SK-N-SH (cell line): ENCODE results near the gene ADAMTS4. TPM values are rescaled to one million over a fixed set of nuclear protein-coding genes. Genes with fewer than 3 reads are reported as not detected.

Experiments used
- CTCF ChIA-PET: fragments of 300-600, 350-600 bp; formaldehyde crosslinking; extraction: SDS; loops from one replicate; lab custom pipeline; 2021; lab: Yijun Ruan, JAX
- POLR2A ChIA-PET: fragments of 350-600 bp; sonication (Branson Sonifier 250); formaldehyde crosslinking; extraction: SDS; loops from one replicate; lab custom pipeline; 2020; ENCODE audit warnings: antibody characterized with exemption, inconsistent platforms; lab: Yijun Ruan, JAX
- DNase-seq: peaks from one replicate; pipeline ENCODE4 v3.0.0; 2012
- H2AFZ ChIP-seq: fragments of 200-600 bp; sonication (generic); 2 replicates; pipeline ENCODE4 v1.8.1; 2016; ENCODE audit warnings: antibody characterized with exemption, mild to moderate bottlenecking, low read depth
- H3F3A ChIP-seq: fragments of 200-600 bp; sonication (generic); replicated peaks from 2 replicates; pipeline ENCODE3; 2016; ENCODE audit warnings: antibody characterized with exemption, mild to moderate bottlenecking; ENCODE audit not compliant: insufficient read depth
- H3K27ac ChIP-seq, 2 experiments: fragments of 200-500 bp in 1 of 2; fragments of 200-600 bp in 1 of 2; sonication (Bioruptor generic) in 1 of 2; sonication (generic), shearing (Covaris generic) in 1 of 2; 2 replicates each; pipeline versions ENCODE4 v1.5.1 to v1.6.1; 2014 to 2016; ENCODE audit warnings: low read depth in 2 of 2, inconsistent platforms in 1 of 2, low read length in 1 of 2, mild to moderate bottlenecking in 1 of 2, mixed read lengths in 1 of 2
- H3K27me3 ChIP-seq: fragments of 200-600 bp; sonication (generic), shearing (Covaris generic); 2 replicates; pipeline ENCODE4 v1.6.1; 2016; ENCODE audit warnings: mixed run types; ENCODE audit not compliant: insufficient read depth
- H3K36me3 ChIP-seq, 2 experiments: fragments of 200-500 bp in 1 of 2; fragments of 200-600 bp in 1 of 2; sonication (Bioruptor generic) in 1 of 2; sonication (generic) in 1 of 2; replicated peaks in 1 of 2; 2 replicates each; pipeline versions ENCODE3 to v1.5.1; 2014 to 2016; ENCODE audit warnings: low read length in 1 of 2, mild to moderate bottlenecking in 1 of 2; ENCODE audit not compliant: insufficient read depth in 2 of 2, control insufficient read depth in 1 of 2
- H3K4me1 ChIP-seq, 2 experiments: fragments of 200-500 bp in 1 of 2; fragments of 200-600 bp in 1 of 2; sonication (Bioruptor generic) in 1 of 2; sonication (generic), shearing (Covaris generic) in 1 of 2; 2 replicates each; pipeline versions ENCODE4 v1.5.1 to v1.6.1; 2014 to 2016; ENCODE audit warnings: low read depth in 1 of 2, low read length in 1 of 2, mixed run types in 1 of 2; ENCODE audit not compliant: insufficient read depth in 2 of 2, control insufficient read depth in 1 of 2
- H3K4me2 ChIP-seq: fragments of 200-600 bp; sonication (generic), shearing (Covaris generic); 2 replicates; pipeline ENCODE4 v1.6.1; 2017; ENCODE audit warnings: mixed run types
- H3K4me3 ChIP-seq, 2 experiments: fragments of 200-500 bp in 1 of 2; fragments of 200-600 bp in 1 of 2; sonication (Bioruptor generic) in 1 of 2; sonication (generic), shearing (Covaris generic) in 1 of 2; 2 replicates each; pipeline versions ENCODE4 v1.5.1 to v1.8.1; 2014 to 2016; ENCODE audit warnings: low read depth in 2 of 2, inconsistent platforms in 1 of 2, low read length in 1 of 2, mild to moderate bottlenecking in 1 of 2, mixed read lengths in 1 of 2, moderate library complexity in 1 of 2
- H3K79me2 ChIP-seq: fragments of 200-600 bp; sonication (generic); 2 replicates; pipeline ENCODE4 v1.8.1; 2017; ENCODE audit warnings: mild to moderate bottlenecking; ENCODE audit not compliant: insufficient read depth
- H3K9ac ChIP-seq: fragments of 200-600 bp; sonication (generic); 2 replicates; pipeline ENCODE4 v1.6.1; 2017; ENCODE audit warnings: mixed run types
- H3K9me2 ChIP-seq: fragments of 200-600 bp; sonication (generic); 2 replicates; pipeline ENCODE4 v1.6.1; 2017; ENCODE audit warnings: mixed run types
- H3K9me3 ChIP-seq: fragments of 200-600 bp; sonication (generic); 2 replicates; pipeline ENCODE4 v1.6.1; 2017; ENCODE audit warnings: mixed run types, mild to moderate bottlenecking, moderate library complexity
- H4K20me1 ChIP-seq: fragments of 200-600 bp; sonication (generic); 2 replicates; pipeline ENCODE4 v1.6.1; 2017; ENCODE audit warnings: mild to moderate bottlenecking, mixed run types; ENCODE audit not compliant: insufficient read depth
- CHD2 ChIP-seq: fragments of 150-350 bp; IDR thresholded peaks from 2 replicates; pipeline ENCODE4 v1.6.1; 2018; ENCODE audit warnings: low read length; ENCODE audit not compliant: partially characterized antibody
- CTCF ChIP-seq: fragments of 200-600 bp; sonication (generic); IDR thresholded peaks from 2 replicates; pipeline ENCODE4 v1.6.1; 2017; ENCODE audit warnings: antibody characterized with exemption, mild to moderate bottlenecking, moderate library complexity
- ELF1 ChIP-seq: IDR thresholded peaks from 2 replicates; pipeline ENCODE4 v1.4.0; 2012
- EP300 ChIP-seq, 2 experiments: IDR thresholded peaks; 2 replicates each; pipeline versions ENCODE4 v1.4.0 to v1.6.1; 2012; ENCODE audit warnings: borderline replicate concordance in 1 of 2, low read depth in 1 of 2, low read length in 1 of 2
- EZH2phosphoT487 ChIP-seq: fragments of 200-600 bp; sonication (generic); IDR thresholded peaks from 2 replicates; pipeline ENCODE4 v1.6.1; 2017; ENCODE audit warnings: low read depth, mixed run types, mild to moderate bottlenecking, antibody characterized with exemption, moderate library complexity, borderline replicate concordance
- FOXJ3 ChIP-seq: sonication (generic); formaldehyde crosslinking; IDR thresholded peaks from 2 replicates; pipeline ENCODE4 v1.5.1; 2020; ENCODE audit warnings: mild to moderate bottlenecking, missing genetic modification reagents
- FOXM1 ChIP-seq: IDR thresholded peaks from 2 replicates; pipeline ENCODE4 v1.4.0; 2012; ENCODE audit warnings: low read depth, mild to moderate bottlenecking
- GATA2 ChIP-seq: sonication (generic); formaldehyde crosslinking; IDR thresholded peaks from 2 replicates; pipeline ENCODE4 v1.5.0; 2020; ENCODE audit warnings: mild to moderate bottlenecking, missing genetic modification reagents
- JUND ChIP-seq: IDR thresholded peaks from 2 replicates; pipeline ENCODE4 v1.4.0; 2012
- MAX ChIP-seq: IDR thresholded peaks from 2 replicates; pipeline ENCODE4 v1.4.0; 2012; ENCODE audit warnings: low read depth
- NFIC ChIP-seq: IDR thresholded peaks from 2 replicates; pipeline ENCODE4 v1.4.0; 2012; ENCODE audit warnings: borderline replicate concordance
- POLR2AphosphoS5 ChIP-seq: IDR thresholded peaks from 2 replicates; pipeline ENCODE4 v1.6.1; 2012; ENCODE audit warnings: low read depth, low read length
- REST ChIP-seq: IDR thresholded peaks from 2 replicates; pipeline ENCODE4 v1.6.1; 2012; ENCODE audit warnings: mild to moderate bottlenecking, low read depth, low read length, moderate library complexity
- RFX5 ChIP-seq: IDR thresholded peaks from 2 replicates; pipeline ENCODE4 v1.6.1; 2012; ENCODE audit warnings: mild to moderate bottlenecking, improper control_type of control experiment, low read length
- RXRA ChIP-seq: IDR thresholded peaks from 2 replicates; pipeline ENCODE4 v1.4.0; 2012; ENCODE audit warnings: low read depth, mild to moderate bottlenecking, borderline replicate concordance
- SIN3A ChIP-seq: IDR thresholded peaks from 2 replicates; pipeline ENCODE4 v1.6.1; 2012; ENCODE audit warnings: low read depth, mild to moderate bottlenecking, low read length, moderate library complexity, borderline replicate concordance
- TCF12 ChIP-seq: IDR thresholded peaks from 2 replicates; pipeline ENCODE4 v1.4.0; 2012
- TEAD4 ChIP-seq: IDR thresholded peaks from 2 replicates; pipeline ENCODE4 v1.4.0; 2012; ENCODE audit warnings: mild to moderate bottlenecking, borderline replicate concordance; ENCODE audit not compliant: insufficient read depth
- USF1 ChIP-seq: IDR thresholded peaks from 2 replicates; pipeline ENCODE4 v1.4.0; 2012; ENCODE audit warnings: low read depth, borderline replicate concordance
- USF2 ChIP-seq: fragments of 150-350 bp; IDR thresholded peaks from 2 replicates; pipeline ENCODE4 v1.6.1; 2017; ENCODE audit warnings: antibody characterized with exemption, low read length, low read depth, borderline replicate concordance
- YY1 ChIP-seq: IDR thresholded peaks from 2 replicates; pipeline ENCODE4 v1.4.0; 2012; ENCODE audit warnings: low read depth, mild to moderate bottlenecking
- ZBTB33 ChIP-seq: IDR thresholded peaks from 2 replicates; pipeline ENCODE4 v1.4.0; 2012; ENCODE audit warnings: low read depth, borderline replicate concordance
- WGBS: methylation state at CpG from one replicate; pipeline ENCODE4 v1.1.6; 2017; ENCODE audit warnings: low lambda C conversion rate; 5-methylcytosine and 5-hydroxymethylcytosine counted together
- polyA plus RNA-seq, 3 experiments: library from polyadenylated mRNA; depleted of rRNA; stranded (reverse); fragments of >200 nt; gene quantifications; 2 replicates each; pipeline ENCODE4 v1.2.3, GENCODE V29; 2012

ADAMTS4 gene
- polyA plus RNA-seq, 1 of the 3 experiments (the other 2 are of a cell fraction), result 1.2 TPM

- peak within 1 kb of the TSS; percentile 74 to 99 for H3K27ac ChIP-seq
- peaks cover 42% of the 10 kb centered on the region for H3K79me2 ChIP-seq
- peak within 1 kb of the TSS; percentile 93 for H2AFZ ChIP-seq
- H3K27me3 ChIP-seq, result no peaks in the 10 kb centered on the region
- ChIA-PET POLR2A (interaction anchor here (0.6 to 2.1 kb wide), 14 partner anchors 9 to 187 kb away, joined by 3 to 19 read pairs (median 4); partner anchors contain the start of genes APOA2, FCER1G, NIT1 and PFDN2), CTCF (interaction anchor here (0.7 to 6.8 kb wide), 23 partner anchors 9 to 188 kb away, joined by 3 to 65 read pairs (median 5); partner anchors contain the start of genes APOA2, B4GALT3, PPOX and SDHC)
- peaks cover 26 to 30% of the 10 kb centered on the region in 2 experiments for H3K36me3 ChIP-seq
- H4K20me1 ChIP-seq, result no peaks in the 10 kb centered on the region
- H3K9me3 ChIP-seq, result no peaks in the 10 kb centered on the region
- WGBS, result 4% methylated on average over 43 of the region's 53 CpGs
- H3K4me2 ChIP-seq, result peak within 1 kb of the TSS; percentile 86
- DNase-seq, result peak; percentile 85
- peaks cover 27 to 56% of the 10 kb centered on the region in 2 experiments for H3K4me1 ChIP-seq
- H3F3A ChIP-seq, result peaks cover 13% of the 10 kb centered on the region
- H3K9ac ChIP-seq, result peak within 1 kb of the TSS; percentile 82
- H3K4me3 ChIP-seq, result peak within 1 kb of the TSS; percentile 78 to 83
- H3K9me2 ChIP-seq, result no peaks in the 10 kb centered on the region
- TF ChIP-seq REST (peak; percentile 69), JUND (no peak), NFIC (no peak; the same call in 1 of the 2 replicates), ELF1 (peak; percentile 98), ZBTB33 (0 out of 2 replicates have a peak, but pooled peaks have one; percentile 34), GATA2 (CRISPR knock-in tag) (peak; percentile 8; the same call in 1 of the 2 replicates), USF1 (no peak; the same call in 1 of the 2 replicates), CHD2 (no peak), TEAD4 (no peak), SIN3A (0 out of 2 replicates have a peak, but pooled peaks have one; percentile 25), EZH2phosphoT487 (no peak), TCF12 (no peak), RFX5 (no peak), MAX (peak; percentile 28; the same call in 1 of the 2 replicates), FOXM1 (no peak), FOXJ3 (CRISPR knock-in tag) (no peak), POLR2AphosphoS5 (peak; percentile 94), YY1 (peak; percentile 100), RXRA (no peak), EP300 (IDR thresholded peaks at IDR 0.05; ENCODE audit: borderline replicate concordance in 1 of 2, low read depth in 1 of 2, low read length in 1 of 2) (no peak), CTCF (peak; percentile 49), USF2 (no peak)
These were observed 3.2 kb upstream of the ADAMTS4 start, which contains the start of gene NDUFS2 for GRCh38 chr1:161201836-161202712. TSS of gene NDUFS2 (plus strand) at chr1:161202367. CDS start at chr1:161202386, 19 bp downstream.
